Measurements from ENCODE around the gene C1orf21.

GRCh38 chr1:184359909-184360308 lies 26.9 kb upstream of the C1orf21 start:
- TF ChIP-seq PPARA (CRISPR knock-in tag; IDR thresholded peaks at IDR 0.05; ENCODE audit: borderline replicate concordance) (no peak), ARNTL (CRISPR knock-in tag; IDR thresholded peaks at IDR 0.05; ENCODE audit: borderline replicate concordance, low read depth) (no peak), CSDC2 (CRISPR knock-in tag; IDR thresholded peaks at IDR 0.05) (no peak), TSHZ2 (CRISPR knock-in tag; IDR thresholded peaks at IDR 0.05) (no peak), BACH2 (CRISPR knock-in tag; IDR thresholded peaks at IDR 0.05; ENCODE audit: borderline replicate concordance) (no peak), RARB (CRISPR knock-in tag; IDR thresholded peaks at IDR 0.05) (no peak), CREB5 (CRISPR knock-in tag; IDR thresholded peaks at IDR 0.05; ENCODE audit: low read depth) (no peak), ZFP30 (CRISPR knock-in tag; IDR thresholded peaks at IDR 0.05) (no peak), ZFP3 (CRISPR knock-in tag; IDR thresholded peaks at IDR 0.05) (no peak), OSR1 (CRISPR knock-in tag; IDR thresholded peaks at IDR 0.05) (no peak), ZNF565 (CRISPR knock-in tag; conservative IDR thresholded peaks at IDR 0.05; ENCODE audit: low read depth) (no peak)
- TF ChIP-seq, protein P1, sequence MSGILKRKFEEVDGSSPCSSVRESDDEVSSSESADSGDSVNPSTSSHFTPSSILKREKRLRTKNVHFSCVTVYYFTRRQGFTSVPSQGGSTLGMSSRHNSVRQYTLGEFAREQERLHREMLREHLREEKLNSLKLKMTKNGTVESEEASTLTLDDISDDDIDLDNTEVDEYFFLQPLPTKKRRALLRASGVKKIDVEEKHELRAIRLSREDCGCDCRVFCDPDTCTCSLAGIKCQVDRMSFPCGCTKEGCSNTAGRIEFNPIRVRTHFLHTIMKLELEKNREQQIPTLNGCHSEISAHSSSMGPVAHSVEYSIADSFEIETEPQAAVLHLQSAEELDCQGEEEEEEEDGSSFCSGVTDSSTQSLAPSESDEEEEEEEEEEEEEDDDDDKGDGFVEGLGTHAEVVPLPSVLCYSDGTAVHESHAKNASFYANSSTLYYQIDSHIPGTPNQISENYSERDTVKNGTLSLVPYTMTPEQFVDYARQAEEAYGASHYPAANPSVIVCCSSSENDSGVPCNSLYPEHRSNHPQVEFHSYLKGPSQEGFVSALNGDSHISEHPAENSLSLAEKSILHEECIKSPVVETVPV (CRISPR knock-in tag; IDR thresholded peaks at IDR 0.05), result no peak
- TF ChIP-seq, protein P2, sequence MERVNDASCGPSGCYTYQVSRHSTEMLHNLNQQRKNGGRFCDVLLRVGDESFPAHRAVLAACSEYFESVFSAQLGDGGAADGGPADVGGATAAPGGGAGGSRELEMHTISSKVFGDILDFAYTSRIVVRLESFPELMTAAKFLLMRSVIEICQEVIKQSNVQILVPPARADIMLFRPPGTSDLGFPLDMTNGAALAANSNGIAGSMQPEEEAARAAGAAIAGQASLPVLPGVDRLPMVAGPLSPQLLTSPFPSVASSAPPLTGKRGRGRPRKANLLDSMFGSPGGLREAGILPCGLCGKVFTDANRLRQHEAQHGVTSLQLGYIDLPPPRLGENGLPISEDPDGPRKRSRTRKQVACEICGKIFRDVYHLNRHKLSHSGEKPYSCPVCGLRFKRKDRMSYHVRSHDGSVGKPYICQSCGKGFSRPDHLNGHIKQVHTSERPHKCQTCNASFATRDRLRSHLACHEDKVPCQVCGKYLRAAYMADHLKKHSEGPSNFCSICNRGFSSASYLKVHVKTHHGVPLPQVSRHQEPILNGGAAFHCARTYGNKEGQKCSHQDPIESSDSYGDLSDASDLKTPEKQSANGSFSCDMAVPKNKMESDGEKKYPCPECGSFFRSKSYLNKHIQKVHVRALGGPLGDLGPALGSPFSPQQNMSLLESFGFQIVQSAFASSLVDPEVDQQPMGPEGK (CRISPR knock-in tag; IDR thresholded peaks at IDR 0.05; ENCODE audit: borderline replicate concordance), result no peak
